A549 treated with dexamethasone at 1 μM for 4 hours (cell line): ENCODE data around the gene RAET1L. TPM values are rescaled to one million over a fixed set of nuclear protein-coding genes. Genes with fewer than 3 reads are reported as not detected.

Experiments
- total RNA-seq: library from RNA; stranded (reverse); fragments of 200-300 nt; extraction: Qiagen RNA extraction; gene quantifications from 5 replicates; pipeline ENCODE4 v1.2.3, GENCODE V29; 2022

RAET1L gene
- 0.15 to 0.51 TPM (median 0.41 TPM) in 5 replicates for total RNA-seq

GRCh38 chr6:150025201-150025917 is at the start of gene RAET1L:
TSS of gene RAET1L (minus strand) at chr6:150025532. CDS start at chr6:150025471, 61 bp downstream.

DNA sequence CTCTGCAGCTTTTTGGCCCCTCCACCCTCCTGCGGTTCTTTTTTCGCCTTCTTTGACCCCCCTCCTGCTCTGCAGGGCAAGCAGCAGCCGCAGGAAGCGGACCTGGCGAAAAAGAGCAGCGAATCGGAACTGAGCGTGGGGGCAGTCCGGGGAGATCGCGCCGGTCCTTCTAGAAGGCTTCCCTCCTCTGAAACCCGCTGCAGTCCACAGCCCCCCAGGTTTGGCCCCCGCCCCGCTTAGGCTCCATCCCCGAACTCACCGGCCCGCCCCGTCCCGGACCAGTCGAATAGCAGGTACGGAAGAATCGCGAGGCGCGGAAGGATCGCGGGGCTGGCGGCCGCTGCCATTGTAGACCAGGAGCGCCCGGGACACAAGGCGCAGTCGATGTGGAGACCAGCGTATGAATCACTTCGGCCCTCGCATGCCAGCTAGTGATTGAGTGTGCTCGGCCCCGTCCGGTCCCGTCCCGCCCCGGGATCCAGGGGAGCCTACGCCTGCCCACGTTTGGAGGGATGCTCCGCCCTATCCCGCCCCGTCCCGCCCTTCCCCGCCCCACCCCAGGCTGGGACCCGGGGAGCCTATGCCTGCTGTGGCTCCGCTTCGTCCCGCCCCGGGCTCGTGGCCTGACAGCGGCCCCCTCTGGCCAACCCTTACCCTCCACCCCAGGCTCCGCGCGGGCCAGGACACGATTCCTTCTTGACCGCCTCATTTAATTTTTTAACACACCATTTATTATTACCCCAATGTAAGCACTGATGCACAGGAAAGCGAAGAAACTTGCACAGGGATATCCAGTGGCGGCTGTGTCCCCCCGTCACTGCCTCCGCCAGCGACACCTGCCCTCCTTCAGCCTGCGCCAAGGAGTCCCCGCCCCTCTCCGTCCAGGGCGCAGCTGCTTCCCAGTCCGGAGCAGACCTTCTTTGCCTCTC is 43.7 kb upstream of the RAET1L start, which contains the start of gene ULBP3:
Gene ULBP3 (minus strand): TSS at position 402 of the 929 bp plus-strand sequence. CDS start 55 bp downstream, at position 347.

Other genes starting within 250 kb of the RAET1L start
- 27.3 to 38.0 TPM (median 36.4 TPM) in 5 replicates for gene LRP11, start 161.2 kb downstream of the RAET1L start, total RNA-seq
- gene RAET1E, start 127.4 kb downstream of the RAET1L start, total RNA-seq: 1.8 to 3.1 TPM (median 2.8 TPM) in 5 replicates
- 5.9 to 10.5 TPM (median 8.0 TPM) in 5 replicates for gene RAET1G, start 102.4 kb downstream of the RAET1L start, total RNA-seq
- 3.5 to 4.2 TPM (median 3.8 TPM) in 5 replicates for gene ULBP2, start 83.5 kb downstream of the RAET1L start, total RNA-seq
- 0.76 to 1.4 TPM (median 1.0 TPM) in 5 replicates for gene ULBP1, start 61.6 kb downstream of the RAET1L start, total RNA-seq
- gene ULBP3, start 43.6 kb upstream of the RAET1L start, total RNA-seq: 2.7 to 5.5 TPM (median 5.2 TPM) in 5 replicates
- 3.1 to 3.7 TPM (median 3.5 TPM) in 5 replicates for gene PPP1R14C, start 117.5 kb upstream of the RAET1L start, total RNA-seq